Stomach (tissue), 9 donors: ENCODE results near the gene SEC14L3. TPM values are rescaled to one million over a fixed set of nuclear protein-coding genes. Genes with fewer than 3 reads are reported as not detected.

Source experiments
- DNase-seq, 2 donors: peaks; one replicate each; pipeline versions ENCODE4 v3.0.0 to v3.0.0-alpha.2; 2013 to 2019
- H3K27ac ChIP-seq, 5 donors: fragments of 200-600 bp in 4 of 5; sonication (generic) in 4 of 5; one replicate each; pipeline ENCODE4 v1.5.1; 2013 to 2019; ENCODE audit warnings: mild to moderate bottlenecking in 1 of 5, moderate library complexity in 1 of 5
- H3K27me3 ChIP-seq, 3 donors: fragments of 200-600 bp; sonication (generic); one replicate each; pipeline ENCODE4 v1.5.1; 2017 to 2019; ENCODE audit warnings: mixed run types in 1 of 3
- H3K36me3 ChIP-seq, 4 donors: fragments of 200-600 bp; sonication (generic); 1 replicate in 3 of 4; 2 replicates in 1 of 4; pipeline ENCODE4 v1.5.1; 2016 to 2019
- H3K4me1 ChIP-seq, 4 donors: fragments of 200-600 bp; sonication (generic); one replicate each; pipeline ENCODE4 v1.5.1; 2016 to 2019
- H3K4me3 ChIP-seq, 4 donors: fragments of 200-600 bp; sonication (generic) in 3 of 4; one replicate each; pipeline ENCODE4 v1.5.1; 2016 to 2019; ENCODE audit warnings: mild to moderate bottlenecking in 1 of 4
- H3K9me3 ChIP-seq, 4 donors: fragments of 200-600 bp; sonication (generic); one replicate each; pipeline ENCODE4 v1.5.1; 2016 to 2019
- CTCF ChIP-seq, 7 experiments: fragments of 450-650 bp in 4 of 7; fragments of 200-600 bp in 3 of 7; sonication (generic) in 3 of 7; IDR thresholded peaks; one replicate each; pipeline ENCODE4 v1.5.1; 2016 to 2019; ENCODE audit warnings: antibody characterized with exemption in 7 of 7, control low read depth in 2 of 7, mild to moderate bottlenecking in 1 of 7
- EP300 ChIP-seq: sonication (generic); formaldehyde crosslinking; IDR thresholded peaks from one replicate; pipeline ENCODE4 v1.6.1; 2017; ENCODE audit warnings: antibody characterized with exemption
- POLR2A ChIP-seq, 4 donors: fragments of 450-650 bp; IDR thresholded peaks; one replicate each; pipeline ENCODE4 v1.6.1; 2016; ENCODE audit warnings: antibody characterized with exemption in 4 of 4, control low read depth in 2 of 4, mild to moderate bottlenecking in 1 of 4, moderate library complexity in 1 of 4
- POLR2AphosphoS5 ChIP-seq, 3 donors: sonication (generic); formaldehyde crosslinking; IDR thresholded peaks; one replicate each; pipeline ENCODE4 v1.6.1; 2016; ENCODE audit warnings: antibody characterized with exemption in 3 of 3
- WGBS, 5 donors: extraction: QIAGEN DNeasy Blood & Tissue Kit in 3 of 5; methylation state at CpG; one replicate each; pipeline versions ENCODE4 v1.1.5 to v1.1.7; 2013 to 2018; 5-methylcytosine and 5-hydroxymethylcytosine counted together
- intact Hi-C: fragments of 100-400 bp; cut with DNase I; formaldehyde crosslinking; loops from one replicate; pipeline ENCODE4 v1.15.1; 2023; ENCODE audit warnings: low total_unique reads
- polyA plus RNA-seq, 3 donors: library from polyadenylated mRNA; stranded (reverse); fragments of 200-250 nt; gene quantifications; one replicate each; pipeline ENCODE4 v1.2.3, GENCODE V29; 2013
- small RNA-seq, 4 donors: library from RNA; depleted of rRNA; stranded (forward); fragments of <200 nt; gene quantifications; one replicate each; pipeline ENCODE3, GENCODE V24; 2016
- total RNA-seq, 5 donors: library from RNA; depleted of rRNA; stranded (reverse); fragments of >200 nt; gene quantifications; one replicate each; pipeline versions ENCODE4 v1.1.0 to v1.2.3, GENCODE V29; 2014 to 2016
- donor health status: healthy with polysubstance abuse.
- donor health status: Bipolar disorder and iron deficiency.
- donor health status: healthy.

SEC14L3 gene
- total and polyA plus RNA-seq, 8 donors, result not detected

- 75 to 83% (median 79%) methylated on average over 3 of the region's 3 CpGs for WGBS, 5 donors
- no peaks in the 10 kb centered on the region for H3K27me3 ChIP-seq
- intact Hi-C loops, result no loop called here
- peaks cover 14 to 98% (median 90%) of the 10 kb centered on the region in 4 donors for H3K36me3 ChIP-seq
- DNase-seq, result no peak
- TF ChIP-seq EP300 (no peak), POLR2A (IDR thresholded peaks at IDR 0.05) (no peak), POLR2AphosphoS5 (IDR thresholded peaks at IDR 0.05) (no peak), CTCF (IDR thresholded peaks at IDR 0.05) (no peak)
- no peak overlapping the region for H3K27ac ChIP-seq
- no peaks in the 10 kb centered on the region for H3K9me3 ChIP-seq
- H3K4me1 ChIP-seq, result peaks cover 3 to 12% (median 8%) of the 10 kb centered on the region in 4 donors
- no peak overlapping the region for H3K4me3 ChIP-seq
These were observed 60.0 kb downstream of the SEC14L3 start for GRCh38 chr22:30411780-30412179.

Small RNA genes lying within 50 kb of the gene (small RNA-seq; reads per million reads assigned to genes)
- gene AC004832.3 (0 reads per million in 4 donors), gene RNU6-564P (0 reads per million in 4 donors)

Other genes starting within 250 kb of the SEC14L3 start
- 1 to 10 TPM in 3 of 5 donors, not detected in 2; 2.0 to 2.4 (median 2.3) TPM for gene LIF, start 225.3 kb downstream of the SEC14L3 start, total RNA-seq
- gene LIF, start 225.3 kb downstream of the SEC14L3 start, polyA plus RNA-seq, result 1 to 10 TPM in 2 of 3 donors, under 1 TPM in 1; 0.35 to 5.0 (median 1.4) TPM
- 1 to 10 TPM in 1 of 5 donors, not detected in 4; 1.3 TPM for gene OSM, start 205.2 kb downstream of the SEC14L3 start, total RNA-seq
- 10 to 100 TPM in 1 of 3 donors, 1 to 10 TPM in 1, under 1 TPM in 1; 0.33 to 22.7 (median 1.1) TPM for gene OSM, start 205.2 kb downstream of the SEC14L3 start, polyA plus RNA-seq
- gene CASTOR1, start 182.5 kb downstream of the SEC14L3 start, total RNA-seq, result 10 to 100 TPM in 1 of 5 donors, 1 to 10 TPM in 4; 1.2 to 57.8 (median 3.7) TPM
- gene CASTOR1, start 182.5 kb downstream of the SEC14L3 start, polyA plus RNA-seq, result 10 to 100 TPM in 1 of 3 donors, 1 to 10 TPM in 2; 6.6 to 17.0 (median 7.3) TPM
- 10 to 100 TPM in 3 of 5 donors, 1 to 10 TPM in 2; 2.2 to 23.2 (median 16.3) TPM for gene TBC1D10A, start 145.1 kb downstream of the SEC14L3 start, total RNA-seq
- gene TBC1D10A, start 145.1 kb downstream of the SEC14L3 start, polyA plus RNA-seq, result 10 to 100 TPM; 14.2 to 24.5 (median 20.3) TPM
- 100 to 1,000 TPM in 1 of 5 donors, 10 to 100 TPM in 4; 30.3 to 316 (median 38.8) TPM for gene SF3A1, start 115.1 kb downstream of the SEC14L3 start, total RNA-seq
- gene SF3A1, start 115.1 kb downstream of the SEC14L3 start, polyA plus RNA-seq, result 10 to 100 TPM; 13.6 to 15.6 (median 15.0) TPM
- 1 to 10 TPM in 3 of 5 donors, under 1 TPM in 1, not detected in 1; 0.73 to 9.0 (median 3.0) TPM for gene CCDC157, start 115.0 kb downstream of the SEC14L3 start, total RNA-seq
- 1 to 10 TPM; 1.7 to 3.7 (median 1.9) TPM for gene CCDC157, start 115.0 kb downstream of the SEC14L3 start, polyA plus RNA-seq
- gene RNF215, start 84.6 kb downstream of the SEC14L3 start, total RNA-seq, result 10 to 100 TPM in 3 of 5 donors, 1 to 10 TPM in 2; 3.6 to 29.4 (median 15.6) TPM
- gene RNF215, start 84.6 kb downstream of the SEC14L3 start, polyA plus RNA-seq, result 1 to 10 TPM; 4.1 to 8.4 (median 4.3) TPM
- gene SEC14L2, start 75.0 kb downstream of the SEC14L3 start, total RNA-seq, result 10 to 100 TPM in 2 of 5 donors, 1 to 10 TPM in 1, not detected in 2; 4.1 to 19.4 (median 17.1) TPM
- gene SEC14L2, start 75.0 kb downstream of the SEC14L3 start, polyA plus RNA-seq, result 10 to 100 TPM in 1 of 3 donors, 1 to 10 TPM in 2; 9.9 to 10.3 (median 10.0) TPM
- 10 to 100 TPM in 2 of 5 donors, 1 to 10 TPM in 2, not detected in 1; 1.8 to 14.8 (median 10.2) TPM for gene MTFP1, start 46.2 kb downstream of the SEC14L3 start, total RNA-seq
- 10 to 100 TPM; 15.3 to 45.0 (median 27.4) TPM for gene MTFP1, start 46.2 kb downstream of the SEC14L3 start, polyA plus RNA-seq
- 1 to 10 TPM in 1 of 5 donors, not detected in 4; 4.5 TPM for gene SEC14L4, start 33.7 kb upstream of the SEC14L3 start, total RNA-seq
- gene SEC14L4, start 33.7 kb upstream of the SEC14L3 start, polyA plus RNA-seq, result under 1 TPM in 2 of 3 donors, not detected in 1; 0.13 to 0.37 TPM
- gene SEC14L6, start 74.7 kb upstream of the SEC14L3 start, total RNA-seq, result under 1 TPM in 1 of 5 donors, not detected in 4; 0.58 TPM
- gene SEC14L6, start 74.7 kb upstream of the SEC14L3 start, polyA plus RNA-seq, result 1 to 10 TPM in 1 of 3 donors, under 1 TPM in 2; 0.68 to 1.4 (median 1.00) TPM
- 10 to 100 TPM in 2 of 5 donors, 1 to 10 TPM in 2, under 1 TPM in 1; 0.87 to 48.4 (median 3.5) TPM for gene GAL3ST1, start 102.6 kb upstream of the SEC14L3 start, total RNA-seq
- gene GAL3ST1, start 102.6 kb upstream of the SEC14L3 start, polyA plus RNA-seq, result 1 to 10 TPM; 2.9 to 8.9 (median 4.0) TPM
- gene PES1, start 119.9 kb upstream of the SEC14L3 start, total RNA-seq, result 10 to 100 TPM; 22.8 to 94.5 (median 38.7) TPM
- 10 to 100 TPM; 46.2 to 63.1 (median 48.0) TPM for gene PES1, start 119.9 kb upstream of the SEC14L3 start, polyA plus RNA-seq
- 10 to 100 TPM in 2 of 5 donors, 1 to 10 TPM in 3; 1.4 to 16.3 (median 2.3) TPM for gene TCN2, start 135.2 kb upstream of the SEC14L3 start, total RNA-seq
- 10 to 100 TPM in 1 of 3 donors, 1 to 10 TPM in 2; 4.1 to 10.1 (median 4.3) TPM for gene TCN2, start 135.2 kb upstream of the SEC14L3 start, polyA plus RNA-seq
- 1 to 10 TPM in 4 of 5 donors, under 1 TPM in 1; 0.45 to 7.2 (median 2.6) TPM for gene SLC35E4, start 163.8 kb upstream of the SEC14L3 start, total RNA-seq
- gene SLC35E4, start 163.8 kb upstream of the SEC14L3 start, polyA plus RNA-seq, result 1 to 10 TPM in 2 of 3 donors, under 1 TPM in 1; 0.46 to 3.4 (median 1.8) TPM
- gene DUSP18, start 195.9 kb upstream of the SEC14L3 start, total RNA-seq, result 10 to 100 TPM in 2 of 5 donors, 1 to 10 TPM in 2, not detected in 1; 4.5 to 46.9 (median 10.9) TPM
- gene DUSP18, start 195.9 kb upstream of the SEC14L3 start, polyA plus RNA-seq, result 1 to 10 TPM; 1.4 to 4.2 (median 2.9) TPM
- 1 to 10 TPM in 3 of 5 donors, under 1 TPM in 1, not detected in 1; 0.58 to 9.5 (median 8.5) TPM for gene OSBP2, start 222.9 kb upstream of the SEC14L3 start, total RNA-seq
- 1 to 10 TPM; 1.3 to 1.8 (median 1.3) TPM for gene OSBP2, start 222.9 kb upstream of the SEC14L3 start, polyA plus RNA-seq